ENCODE results near the gene CD2AP.

The CD2AP gene

GRCh38 chr6:47598367-47598766 is 120.8 kb downstream of the CD2AP start:
- TF ChIP-seq CTCF (IDR thresholded peaks at IDR 0.05; ENCODE audit: low read depth, low read length): no peak
- no peak for DNase-seq (ENCODE audit: extremely low read depth, low read depth)

DNA sequence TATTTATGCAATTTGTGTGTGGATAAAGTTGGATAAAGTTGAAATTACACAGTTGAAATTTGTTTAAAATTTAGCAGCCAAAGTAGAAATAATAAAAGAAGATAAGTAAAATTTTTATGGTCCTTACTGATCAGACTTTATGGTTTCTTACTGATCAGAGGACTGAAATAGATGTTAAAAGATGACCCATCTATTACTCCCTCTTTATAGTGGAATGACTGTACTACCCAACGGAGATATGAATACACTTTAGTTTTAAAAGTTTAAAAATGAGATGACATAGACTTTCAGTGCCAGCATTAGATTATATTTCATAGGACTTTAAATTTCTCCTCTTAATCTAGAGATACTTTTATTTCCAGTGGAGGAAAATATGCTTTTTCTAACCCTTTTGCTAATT is 121.9 kb downstream of the CD2AP start:
- no peak for DNase-seq (ENCODE audit: extremely low read depth, low read depth)
- TF ChIP-seq CTCF (IDR thresholded peaks at IDR 0.05; ENCODE audit: low read depth, low read length): no peak

DNA sequence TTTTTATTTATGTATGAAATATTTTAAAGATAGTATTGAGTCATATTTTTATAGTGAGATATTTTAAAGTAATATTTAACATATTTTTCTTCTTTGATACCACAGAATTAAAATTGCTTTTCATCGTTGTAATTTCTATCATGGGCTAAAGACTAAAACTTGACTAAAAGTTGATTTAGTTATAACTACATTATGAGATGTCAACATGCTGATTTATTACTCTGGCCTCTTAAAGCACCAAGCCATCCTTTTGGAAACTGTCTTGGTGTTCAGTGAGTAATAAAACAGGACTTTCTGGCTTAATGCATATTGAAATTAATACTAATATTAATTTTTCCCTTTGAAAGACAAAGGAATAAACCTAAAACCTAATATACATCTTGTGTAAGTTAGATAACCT is 125.6 kb downstream of the CD2AP start:
- no peak for TF ChIP-seq CTCF (IDR thresholded peaks at IDR 0.05; ENCODE audit: low read depth, low read length)
- no peak for DNase-seq (ENCODE audit: extremely low read depth, low read depth)

GRCh38 chr6:47603995-47604394 is 126.4 kb downstream of the CD2AP start:
- TF ChIP-seq CTCF (IDR thresholded peaks at IDR 0.05; ENCODE audit: low read depth, low read length): no peak
- no peak for DNase-seq (ENCODE audit: extremely low read depth, low read depth)

- no peak for DNase-seq (ENCODE audit: extremely low read depth, low read depth)
- TF ChIP-seq CTCF (IDR thresholded peaks at IDR 0.05; ENCODE audit: low read depth, low read length): no peak
Measured at GRCh38 chr6:47621838-47622449, 144.4 kb downstream of the CD2AP start.

GRCh38 chr6:47626782-47627181 is 149.2 kb downstream of the CD2AP start:
- DNase-seq (ENCODE audit: extremely low read depth, low read depth): no peak
- TF ChIP-seq CTCF (IDR thresholded peaks at IDR 0.05; ENCODE audit: low read depth, low read length): no peak

DNA sequence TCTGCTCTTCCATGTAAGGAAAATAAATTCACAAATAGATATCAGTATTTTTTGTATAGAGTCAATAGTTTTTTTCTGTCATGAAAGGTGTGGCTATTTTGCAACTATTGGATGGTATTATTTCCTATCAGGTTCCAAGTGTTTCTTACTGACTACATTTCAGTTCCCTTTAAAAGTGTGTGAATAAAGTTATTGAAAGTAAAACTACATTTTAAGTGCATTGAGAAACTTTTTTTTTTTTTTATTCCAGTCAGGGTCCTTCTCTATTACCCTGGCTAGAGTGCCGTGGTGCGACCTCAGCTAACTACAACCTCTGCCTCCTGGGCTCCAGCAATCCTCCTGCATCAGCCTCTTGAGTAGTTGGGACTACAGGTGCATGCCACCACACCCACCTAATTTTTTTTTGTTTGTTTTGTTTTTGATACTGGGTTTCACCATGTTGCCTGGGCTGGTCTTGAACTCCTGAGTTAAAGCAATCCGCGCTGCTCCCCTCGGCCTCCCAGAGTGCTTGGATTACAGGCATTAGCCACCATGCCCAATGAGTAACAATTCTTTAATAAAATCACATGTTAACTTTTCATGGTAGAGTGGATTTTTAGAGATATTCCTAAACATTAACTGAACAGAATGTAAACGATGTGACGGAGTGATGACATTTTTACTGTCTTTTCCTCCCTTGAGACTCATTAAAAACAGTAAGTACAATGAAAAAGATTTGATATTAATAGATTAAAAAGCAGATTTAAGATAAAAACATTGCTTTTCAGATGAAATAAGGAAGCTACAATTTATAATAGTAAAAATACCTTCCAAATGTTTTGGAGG is 151.1 kb downstream of the CD2AP start:
- DNase-seq (ENCODE audit: extremely low read depth, low read depth): no peak
- TF ChIP-seq CTCF (IDR thresholded peaks at IDR 0.05; ENCODE audit: low read depth, low read length): no peak

Measured in AG09319 (cell line).